Gastroesophageal sphincter (tissue), 3 donors: ENCODE measurements around the gene MDH2.

Experiments used
- CTCF ChIP-seq, 4 experiments: fragments of 200-600 bp in 2 of 4; fragments of 450-650 bp in 2 of 4; sonication (generic) in 1 of 4; IDR thresholded peaks; one replicate each; pipeline ENCODE4 v1.5.1; 2017 to 2019; ENCODE audit warnings: antibody characterized with exemption in 4 of 4, mild to moderate bottlenecking in 2 of 4, moderate library complexity in 2 of 4
- POLR2A ChIP-seq, 2 donors: fragments of 450-650 bp; IDR thresholded peaks; one replicate each; pipeline ENCODE4 v1.6.1; 2017; ENCODE audit warnings: antibody characterized with exemption in 2 of 2, mild to moderate bottlenecking in 2 of 2, moderate library complexity in 1 of 2

DNA sequence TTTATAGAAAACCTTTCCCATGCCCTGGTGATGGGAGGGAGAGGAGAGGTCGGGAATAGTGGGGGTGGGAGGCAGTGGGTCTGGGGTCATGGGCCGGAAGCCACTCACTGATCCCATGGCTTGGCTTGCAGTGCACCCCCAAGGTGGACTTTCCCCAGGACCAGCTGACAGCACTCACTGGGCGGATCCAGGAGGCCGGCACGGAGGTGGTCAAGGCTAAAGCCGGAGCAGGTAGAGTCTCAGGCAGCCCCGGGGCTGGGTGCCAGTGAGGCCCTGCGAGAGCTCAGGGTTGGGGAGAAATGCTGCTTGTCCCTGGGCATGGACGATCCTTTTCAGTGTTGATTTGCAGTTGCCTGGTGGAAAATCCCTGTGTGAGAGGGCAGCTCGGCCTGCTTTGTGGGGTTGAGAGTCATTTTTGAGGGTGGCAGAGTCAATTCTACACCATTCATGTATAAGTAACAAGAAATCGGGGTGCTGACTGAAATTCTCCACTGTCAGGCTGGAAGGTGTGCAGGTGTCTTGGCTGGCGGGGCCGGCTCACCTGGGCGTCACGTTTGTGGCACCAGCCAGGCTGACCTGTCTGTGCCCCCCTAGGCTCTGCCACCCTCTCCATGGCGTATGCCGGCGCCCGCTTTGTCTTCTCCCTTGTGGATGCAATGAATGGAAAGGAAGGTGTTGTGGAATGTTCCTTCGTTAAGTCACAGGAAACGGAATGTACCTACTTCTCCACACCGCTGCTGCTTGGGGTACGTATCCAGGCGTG lies 16.5 kb downstream of the MDH2 start:
- TF ChIP-seq POLR2A (IDR thresholded peaks at IDR 0.05) (no peak), CTCF (IDR thresholded peaks at IDR 0.05) (no peak)
